Measurements from ENCODE around the gene STX1B. TPM values are rescaled to one million over a fixed set of nuclear protein-coding genes. Genes with fewer than 3 reads are reported as not detected.

Gene STX1B
- polyA plus RNA-seq, 1 experiment, result 4.2 TPM

GRCh38 chr16:30971298-30971697 lies 39.1 kb downstream of the STX1B start:
- TF ChIP-seq CTCF (IDR thresholded peaks at IDR 0.05; ENCODE audit: low read depth, low read length), result no peak
- POLR2A ChIA-PET, result interaction anchor here (0.5 kb wide), 1 partner anchor 11 kb away, joined by 3 read pairs; no protein-coding TSS in a partner anchor
- Histone ChIP-seq H3K27ac (ENCODE audit: low read depth, low read length) (no peak overlapping the region), H3K4me3 (ENCODE audit: low read depth, low read length) (no peak overlapping the region), H3K27me3 (ENCODE audit: control insufficient read depth, insufficient read depth, low read length) (no peaks in the 10 kb centered on the region), H3K9me3 (ENCODE audit: control insufficient read depth, insufficient read depth, low read length) (no peaks in the 10 kb centered on the region)
- CTCF ChIA-PET, result interaction anchor here (0.9 to 1.3 kb wide), 2 partner anchors 12 to 14 kb away, joined by 3 read pairs; partner anchors contain the start of gene HSD3B7
- DNase-seq (ENCODE audit: low read depth, low spot score), result no peak

GRCh38 chr16:30969246-30969842 lies 41.1 kb downstream of the STX1B start:
- no peak for TF ChIP-seq CTCF (IDR thresholded peaks at IDR 0.05; ENCODE audit: low read depth, low read length)
- no peak for DNase-seq (ENCODE audit: low read depth, low spot score)
- ChIA-PET POLR2A (no interaction called here), CTCF (interaction anchor here (1.4 kb wide), 1 partner anchor 15 kb away, joined by 3 read pairs; no protein-coding TSS in a partner anchor)
- H3K27me3 ChIP-seq (ENCODE audit: control insufficient read depth, insufficient read depth, low read length), result no peaks in the 10 kb centered on the region
- no peaks in the 10 kb centered on the region for H3K9me3 ChIP-seq (ENCODE audit: control insufficient read depth, insufficient read depth, low read length)
- no peak overlapping the region for H3K27ac ChIP-seq (ENCODE audit: low read depth, low read length)
- H3K4me3 ChIP-seq (ENCODE audit: low read depth, low read length), result no peak overlapping the region

GRCh38 chr16:30967795-30968194 lies 42.6 kb downstream of the STX1B start:
- Histone ChIP-seq H3K27ac (ENCODE audit: low read depth, low read length) (no peak overlapping the region), H3K4me3 (ENCODE audit: low read depth, low read length) (no peak overlapping the region), H3K9me3 (ENCODE audit: control insufficient read depth, insufficient read depth, low read length) (no peaks in the 10 kb centered on the region), H3K27me3 (ENCODE audit: control insufficient read depth, insufficient read depth, low read length) (no peaks in the 10 kb centered on the region)
- DNase-seq (ENCODE audit: low read depth, low spot score), result no peak
- POLR2A ChIA-PET, result no interaction called here
- no peak for TF ChIP-seq CTCF (IDR thresholded peaks at IDR 0.05; ENCODE audit: low read depth, low read length)
- CTCF ChIA-PET, result no interaction called here

GRCh38 chr16:30966033-30966619 lies 44.3 kb downstream of the STX1B start:
- no peak overlapping the region for H3K4me3 ChIP-seq (ENCODE audit: low read depth, low read length)
- CTCF ChIA-PET, result interaction anchor here (0.8 to 1.3 kb wide), 2 partner anchors 12 to 122 kb away, joined by 5 to 10 read pairs; no protein-coding TSS in a partner anchor
- TF ChIP-seq CTCF (IDR thresholded peaks at IDR 0.05; ENCODE audit: low read depth, low read length), result no peak
- H3K9me3 ChIP-seq (ENCODE audit: control insufficient read depth, insufficient read depth, low read length), result no peaks in the 10 kb centered on the region
- no peak for DNase-seq (ENCODE audit: low read depth, low spot score)
- POLR2A ChIA-PET, result no interaction called here
- no peak overlapping the region for H3K27ac ChIP-seq (ENCODE audit: low read depth, low read length)
- H3K27me3 ChIP-seq (ENCODE audit: control insufficient read depth, insufficient read depth, low read length), result no peaks in the 10 kb centered on the region

- CTCF ChIA-PET, result interaction anchor here (0.8 to 1.3 kb wide), 2 partner anchors 11 to 121 kb away, joined by 5 to 10 read pairs; no protein-coding TSS in a partner anchor
- POLR2A ChIA-PET, result no interaction called here
These were observed 45.0 kb downstream of the STX1B start for GRCh38 chr16:30965436-30965835.

More at GRCh38 chr16:30965436-30965835, 45.0 kb downstream of the STX1B start:
- no peak for TF ChIP-seq CTCF (IDR thresholded peaks at IDR 0.05; ENCODE audit: low read depth, low read length)
- DNase-seq (ENCODE audit: low read depth, low spot score), result no peak
- no peak overlapping the region for H3K27ac ChIP-seq (ENCODE audit: low read depth, low read length)
- H3K4me3 ChIP-seq (ENCODE audit: low read depth, low read length), result no peak overlapping the region
- no peaks in the 10 kb centered on the region for H3K27me3 ChIP-seq (ENCODE audit: control insufficient read depth, insufficient read depth, low read length)
- H3K9me3 ChIP-seq (ENCODE audit: control insufficient read depth, insufficient read depth, low read length), result no peaks in the 10 kb centered on the region
